ENCODE results near the gene CCT7. TPM values are rescaled to one million over a fixed set of nuclear protein-coding genes. Genes with fewer than 3 reads are reported as not detected.

Gene CCT7
- total and polyA plus RNA-seq, 2 donors: 117 to 178 TPM

GRCh38 chr2:73282924-73283544, 48.9 kb downstream of the CCT7 start:
- Histone ChIP-seq H3K4me3 (ENCODE audit: low read depth, low read length) (no peak overlapping the region), H3K27ac (ENCODE audit: low read depth) (no peak overlapping the region), H3K4me1 (ENCODE audit: insufficient read depth) (no peaks in the 10 kb centered on the region), H3K36me3 (ENCODE audit: insufficient read depth) (no peaks in the 10 kb centered on the region)
- DNase-seq (ENCODE audit: extremely low spot score): no peak
- 46% methylated on average over 5 of the region's 5 CpGs for WGBS

- no peak for DNase-seq (ENCODE audit: extremely low spot score)
- Histone ChIP-seq H3K27ac (ENCODE audit: low read depth) (no peak overlapping the region), H3K4me1 (ENCODE audit: insufficient read depth) (no peaks in the 10 kb centered on the region), H3K4me3 (ENCODE audit: low read depth, low read length) (peak overlapping the region; percentile 54), H3K36me3 (ENCODE audit: insufficient read depth) (no peaks in the 10 kb centered on the region)
- 4% methylated on average over 43 of the region's 43 CpGs for WGBS
These were observed 49.6 kb downstream of the CCT7 start for GRCh38 chr2:73283545-73284295.

- Histone ChIP-seq H3K36me3 (ENCODE audit: insufficient read depth) (no peaks in the 10 kb centered on the region), H3K4me1 (ENCODE audit: insufficient read depth) (no peaks in the 10 kb centered on the region), H3K4me3 (ENCODE audit: low read depth, low read length) (peak within 1 kb of the TSS; percentile 54), H3K27ac (ENCODE audit: low read depth) (no peak within 1 kb of the TSS)
- no peak for DNase-seq (ENCODE audit: extremely low spot score)
- WGBS: 2% methylated on average over 66 of the region's 69 CpGs
These were observed 50.4 kb downstream of the CCT7 start, which contains the start of gene FBXO41 for GRCh38 chr2:73284296-73285158. FBXO41 (minus strand) TSS chr2:73284478; CDS start chr2:73269630, 14,848 bp downstream.

GRCh38 chr2:73285159-73285739, 51.1 kb downstream of the CCT7 start:
- Histone ChIP-seq H3K36me3 (ENCODE audit: insufficient read depth) (no peaks in the 10 kb centered on the region), H3K4me1 (ENCODE audit: insufficient read depth) (no peaks in the 10 kb centered on the region), H3K4me3 (ENCODE audit: low read depth, low read length) (peak overlapping the region; percentile 54), H3K27ac (ENCODE audit: low read depth) (no peak overlapping the region)
- WGBS: 47% methylated on average over 5 of the region's 5 CpGs
- DNase-seq (ENCODE audit: extremely low spot score): no peak

GRCh38 chr2:73286134-73286655, 52.1 kb downstream of the CCT7 start:
- DNase-seq (ENCODE audit: extremely low spot score): no peak
- no peak overlapping the region for H3K27ac ChIP-seq (ENCODE audit: low read depth)
- H3K4me1 ChIP-seq (ENCODE audit: insufficient read depth): no peaks in the 10 kb centered on the region
- 87% methylated on average over 3 of the region's 3 CpGs for WGBS
- no peak overlapping the region for H3K4me3 ChIP-seq (ENCODE audit: low read depth, low read length)
- H3K36me3 ChIP-seq (ENCODE audit: insufficient read depth): no peaks in the 10 kb centered on the region

GRCh38 chr2:73289304-73289703, 55.2 kb downstream of the CCT7 start:
- no peak overlapping the region for H3K27ac ChIP-seq (ENCODE audit: low read depth)
- DNase-seq (ENCODE audit: extremely low spot score): no peak
- no peak overlapping the region for H3K4me3 ChIP-seq (ENCODE audit: low read depth, low read length)
- peaks cover 2% of the 10 kb centered on the region for H3K4me1 ChIP-seq (ENCODE audit: insufficient read depth)
- no peaks in the 10 kb centered on the region for H3K36me3 ChIP-seq (ENCODE audit: insufficient read depth)

- Histone ChIP-seq H3K36me3 (ENCODE audit: insufficient read depth) (no peaks in the 10 kb centered on the region), H3K4me1 (ENCODE audit: insufficient read depth) (peaks cover 2% of the 10 kb centered on the region), H3K27ac (ENCODE audit: low read depth) (no peak overlapping the region), H3K4me3 (ENCODE audit: low read depth, low read length) (no peak overlapping the region)
- WGBS: 57% methylated on average over 6 of the region's 6 CpGs
- no peak for DNase-seq (ENCODE audit: extremely low spot score)
These were observed 56.1 kb downstream of the CCT7 start for GRCh38 chr2:73290049-73290839.

- Histone ChIP-seq H3K4me3 (ENCODE audit: low read depth, low read length) (peak overlapping the region; percentile 19), H3K27ac (ENCODE audit: low read depth) (no peak overlapping the region), H3K4me1 (ENCODE audit: insufficient read depth) (peaks cover 2% of the 10 kb centered on the region)
These were observed 57.0 kb downstream of the CCT7 start for GRCh38 chr2:73291093-73291460.

GRCh38 chr2:73291461-73292315, 57.6 kb downstream of the CCT7 start:
- DNase-seq (ENCODE audit: extremely low spot score): no peak
- Histone ChIP-seq H3K4me3 (ENCODE audit: low read depth, low read length) (peak overlapping the region; percentile 19), H3K36me3 (ENCODE audit: insufficient read depth) (no peaks in the 10 kb centered on the region), H3K27ac (ENCODE audit: low read depth) (no peak overlapping the region), H3K4me1 (ENCODE audit: insufficient read depth) (peaks cover 2% of the 10 kb centered on the region)
- WGBS: 1% methylated on average over 82 of the region's 82 CpGs

More at GRCh38 chr2:73291093-73291460, 57.0 kb downstream of the CCT7 start:
- 2% methylated on average over 34 of the region's 34 CpGs for WGBS
- H3K36me3 ChIP-seq (ENCODE audit: insufficient read depth): no peaks in the 10 kb centered on the region
- peak; percentile 13 for DNase-seq (ENCODE audit: extremely low spot score)

GRCh38 chr2:73292316-73292905, 58.3 kb downstream of the CCT7 start:
- H3K36me3 ChIP-seq (ENCODE audit: insufficient read depth): no peaks in the 10 kb centered on the region
- no peak for DNase-seq (ENCODE audit: extremely low spot score)
- whole genome bisulfite sequencing: 5% methylated on average over 38 of the region's 38 CpGs
- no peak overlapping the region for H3K27ac ChIP-seq (ENCODE audit: low read depth)
- H3K4me1 ChIP-seq (ENCODE audit: insufficient read depth): peaks cover 2% of the 10 kb centered on the region
- H3K4me3 ChIP-seq (ENCODE audit: low read depth, low read length): no peak overlapping the region

GRCh38 chr2:73292906-73293533, 58.9 kb downstream of the CCT7 start:
- WGBS: 2% methylated on average over 64 of the region's 64 CpGs
- DNase-seq (ENCODE audit: extremely low spot score): no peak
- Histone ChIP-seq H3K4me3 (ENCODE audit: low read depth, low read length) (peak overlapping the region; percentile 42), H3K4me1 (ENCODE audit: insufficient read depth) (peaks cover 2% of the 10 kb centered on the region), H3K27ac (ENCODE audit: low read depth) (no peak overlapping the region), H3K36me3 (ENCODE audit: insufficient read depth) (no peaks in the 10 kb centered on the region)
